ENCODE data around the gene CRK. TPM values are rescaled to one million over a fixed set of nuclear protein-coding genes. Genes with fewer than 3 reads are reported as not detected.

Gene CRK
- total RNA-seq, 3 donors from 2014 or later, result 73.9 to 85.3 (median 74.0) TPM

- Histone ChIP-seq H3K9me3 (no peaks in the 10 kb centered on the region), H3K4me3 (no peak overlapping the region), H3K36me3 (ENCODE audit: low read depth) (no peaks in the 10 kb centered on the region), H3K4me1 (ENCODE audit: low read depth) (peaks cover 26% of the 10 kb centered on the region)
- TF ChIP-seq, protein P1, sequence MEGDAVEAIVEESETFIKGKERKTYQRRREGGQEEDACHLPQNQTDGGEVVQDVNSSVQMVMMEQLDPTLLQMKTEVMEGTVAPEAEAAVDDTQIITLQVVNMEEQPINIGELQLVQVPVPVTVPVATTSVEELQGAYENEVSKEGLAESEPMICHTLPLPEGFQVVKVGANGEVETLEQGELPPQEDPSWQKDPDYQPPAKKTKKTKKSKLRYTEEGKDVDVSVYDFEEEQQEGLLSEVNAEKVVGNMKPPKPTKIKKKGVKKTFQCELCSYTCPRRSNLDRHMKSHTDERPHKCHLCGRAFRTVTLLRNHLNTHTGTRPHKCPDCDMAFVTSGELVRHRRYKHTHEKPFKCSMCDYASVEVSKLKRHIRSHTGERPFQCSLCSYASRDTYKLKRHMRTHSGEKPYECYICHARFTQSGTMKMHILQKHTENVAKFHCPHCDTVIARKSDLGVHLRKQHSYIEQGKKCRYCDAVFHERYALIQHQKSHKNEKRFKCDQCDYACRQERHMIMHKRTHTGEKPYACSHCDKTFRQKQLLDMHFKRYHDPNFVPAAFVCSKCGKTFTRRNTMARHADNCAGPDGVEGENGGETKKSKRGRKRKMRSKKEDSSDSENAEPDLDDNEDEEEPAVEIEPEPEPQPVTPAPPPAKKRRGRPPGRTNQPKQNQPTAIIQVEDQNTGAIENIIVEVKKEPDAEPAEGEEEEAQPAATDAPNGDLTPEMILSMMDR (IDR thresholded peaks at IDR 0.05), result no peak
- ATAC-seq (no peak), DNase-seq (no peak)
- intact Hi-C loops (cut with DNase I, micrococcal nuclease), result no loop called here
Measured at GRCh38 chr17:1494203-1494602, 38.2 kb upstream of the CRK start.

- Histone ChIP-seq H3K4me3 (no peak overlapping the region), H3K36me3 (ENCODE audit: low read depth) (no peaks in the 10 kb centered on the region), H3K9me3 (no peaks in the 10 kb centered on the region), H3K4me1 (ENCODE audit: low read depth) (peaks cover 34% of the 10 kb centered on the region)
- ATAC-seq (peak; percentile 62), DNase-seq (peak in 2 of 3 donors; percentile 72 to 73)
- TF ChIP-seq, protein P1 (IDR thresholded peaks at IDR 0.05), result no peak
- intact Hi-C loops (cut with DNase I, micrococcal nuclease), result no loop called here
Measured at GRCh38 chr17:1493291-1493980, 37.4 kb upstream of the CRK start.

DNA sequence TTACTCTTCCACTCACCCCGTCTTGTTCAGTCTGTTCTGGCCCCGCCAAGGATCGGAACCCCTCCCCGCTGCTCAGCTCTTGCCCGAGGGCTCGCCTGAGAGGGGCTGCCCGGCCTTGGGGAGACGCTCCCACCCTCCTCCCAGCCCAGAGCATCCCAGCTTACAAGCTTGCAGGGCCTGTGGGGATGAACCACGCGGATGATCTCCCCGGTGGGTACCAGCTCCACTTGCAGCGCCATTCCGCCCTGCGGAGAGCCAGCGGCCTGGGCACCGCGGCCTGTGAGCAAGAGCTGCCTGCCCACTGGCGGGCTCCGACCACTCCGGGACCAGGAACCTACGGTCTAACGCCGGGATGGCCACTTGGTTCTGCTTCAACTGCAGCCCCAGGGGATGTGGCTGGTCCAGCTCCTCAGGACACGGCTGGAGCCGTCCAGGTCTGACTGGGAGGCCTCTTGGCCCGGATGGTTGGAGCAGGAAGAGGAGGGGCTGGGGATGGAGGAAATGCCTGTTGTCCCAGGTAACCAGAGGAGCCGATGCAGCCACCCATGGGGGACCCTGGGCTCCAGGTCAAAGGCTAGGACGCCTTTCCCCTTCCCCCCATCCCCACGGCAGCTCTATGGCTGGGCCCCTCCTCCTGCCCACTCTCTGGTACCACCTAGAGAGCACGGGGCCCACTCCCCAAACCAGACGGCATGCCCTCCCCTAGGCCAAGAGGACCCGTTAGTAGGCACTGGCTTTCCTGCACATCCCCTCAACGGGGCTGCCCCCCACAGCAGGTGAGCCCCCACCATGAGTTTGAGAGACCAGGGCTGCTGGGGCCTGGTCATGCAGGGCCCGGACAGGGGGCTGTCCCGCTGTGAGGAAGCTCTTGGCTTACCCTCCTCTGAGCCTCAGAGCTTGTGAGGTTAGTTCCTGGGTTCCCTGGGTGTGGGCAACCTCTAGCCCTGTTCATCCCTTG, 36.5 kb upstream of the CRK start, which contains the start of gene MYO1C:
Gene MYO1C (minus strand): TSS at position 438 of the 958 bp plus-strand sequence. CDS start 199 bp downstream, at position 239.
- DNase-seq (peak in 1 of 3 donors; percentile 65), ATAC-seq (peak; percentile 1)
- H3K36me3 ChIP-seq (ENCODE audit: low read depth), result no peaks in the 10 kb centered on the region
- H3K4me3 ChIP-seq, result no peak within 1 kb of the TSS
- intact Hi-C loops (cut with DNase I, micrococcal nuclease), result no loop called here
- TF ChIP-seq, protein P1 (IDR thresholded peaks at IDR 0.05), result no peak
- no peaks in the 10 kb centered on the region for H3K9me3 ChIP-seq
- H3K4me1 ChIP-seq (ENCODE audit: low read depth), result peaks cover 36% of the 10 kb centered on the region

GRCh38 chr17:1491443-1492248, 35.6 kb upstream of the CRK start:
- Histone ChIP-seq H3K4me1 (ENCODE audit: low read depth) (peaks cover 45% of the 10 kb centered on the region), H3K4me3 (peak overlapping the region; percentile 51), H3K9me3 (no peaks in the 10 kb centered on the region), H3K36me3 (ENCODE audit: low read depth) (no peaks in the 10 kb centered on the region)
- intact Hi-C loops (cut with DNase I, micrococcal nuclease), result no loop called here
- DNase-seq (peak; percentile 75 to 86 (median 83)), ATAC-seq (peak; percentile 62)
- TF ChIP-seq, protein P1 (IDR thresholded peaks at IDR 0.05), result no peak

All from mucosa of descending colon (tissue), 3 donors.